Neutrophil (primary cell): Measurements from ENCODE around the gene RPL37A.

Experiments
- H3K27ac ChIP-seq: fragments of 200-600 bp; sonication (generic); 2 replicates; pipeline ENCODE4 v1.5.1; 2016; ENCODE audit warnings: mild to moderate bottlenecking, moderate library complexity
- H3K27me3 ChIP-seq: fragments of 200-600 bp; sonication (generic); 2 replicates; pipeline ENCODE4 v1.6.0; 2016; ENCODE audit warnings: mild to moderate bottlenecking
- H3K36me3 ChIP-seq: fragments of 200-600 bp; sonication (generic); 2 replicates; pipeline ENCODE4 v1.5.1; 2017
- H3K4me1 ChIP-seq, 2 experiments: fragments of 200-600 bp in 1 of 2; sonication (generic) in 1 of 2; 1 replicate in 1 of 2; 2 replicates in 1 of 2; pipeline versions ENCODE4 v1.5.1 to v1.6.1; 2013 to 2016; ENCODE audit warnings: low read depth in 1 of 2, low read length in 1 of 2, mild to moderate bottlenecking in 1 of 2, moderate library complexity in 1 of 2; ENCODE audit not compliant: control insufficient read depth in 1 of 2, insufficient read depth in 1 of 2
- H3K4me3 ChIP-seq, 2 experiments: fragments of 200-600 bp in 1 of 2; sonication (generic) in 1 of 2; 1 replicate in 1 of 2; 2 replicates in 1 of 2; pipeline ENCODE4 v1.5.1; 2013 to 2016; ENCODE audit warnings: low read depth in 1 of 2, low read length in 1 of 2, mild to moderate bottlenecking in 1 of 2, moderate library complexity in 1 of 2
- H3K9me3 ChIP-seq: fragments of 200-600 bp; sonication (generic); 2 replicates; pipeline ENCODE4 v1.5.1; 2016
- CTCF ChIP-seq: fragments of 200-600 bp; sonication (generic); IDR thresholded peaks from 2 replicates; pipeline ENCODE4 v1.5.1; 2016; ENCODE audit warnings: antibody characterized with exemption

RPL37A gene

DNA sequence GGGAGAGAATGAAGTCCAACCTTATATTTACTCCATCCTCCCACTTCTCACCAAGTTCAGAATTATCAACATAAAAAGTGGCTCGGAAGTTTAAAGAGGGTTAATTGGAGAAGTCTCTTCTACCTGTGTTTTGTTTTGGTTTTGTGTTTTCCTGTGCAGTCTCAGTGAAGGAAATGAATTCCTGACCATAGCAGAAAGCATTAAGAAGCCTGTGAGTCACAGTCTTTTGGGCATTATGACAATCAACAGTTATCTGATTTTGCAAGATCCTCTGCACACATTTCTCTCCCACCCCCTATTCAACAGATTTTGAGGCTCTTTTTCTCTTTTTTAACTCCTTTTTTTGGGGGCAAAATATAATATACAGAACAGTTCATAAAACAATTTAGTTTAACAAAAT, 8.6 kb upstream of the RPL37A start:
- H3K27ac ChIP-seq, result no peak overlapping the region
- H3K27me3 ChIP-seq, result no peaks in the 10 kb centered on the region
- peaks cover 20 to 25% of the 10 kb centered on the region in 2 experiments for H3K4me1 ChIP-seq
- H3K9me3 ChIP-seq, result no peaks in the 10 kb centered on the region
- H3K36me3 ChIP-seq, result no peaks in the 10 kb centered on the region
- no peak overlapping the region for H3K4me3 ChIP-seq
- no peak for TF ChIP-seq CTCF

- no peaks in the 10 kb centered on the region for H3K9me3 ChIP-seq
- H3K4me3 ChIP-seq, result no peak overlapping the region
- H3K27me3 ChIP-seq, result no peaks in the 10 kb centered on the region
- TF ChIP-seq CTCF, result no peak
- peaks cover 3 to 7% of the 10 kb centered on the region in 2 experiments for H3K4me1 ChIP-seq
- H3K27ac ChIP-seq, result no peak overlapping the region
- no peaks in the 10 kb centered on the region for H3K36me3 ChIP-seq
These were observed 6.6 kb upstream of the RPL37A start for GRCh38 chr2:216491793-216492596.

GRCh38 chr2:216492597-216493333, 5.9 kb upstream of the RPL37A start:
- Histone ChIP-seq H3K27ac (no peak overlapping the region), H3K4me3 (no peak overlapping the region), H3K9me3 (no peaks in the 10 kb centered on the region), H3K27me3 (no peaks in the 10 kb centered on the region), H3K36me3 (no peaks in the 10 kb centered on the region), H3K4me1 (peaks cover 5 to 6% of the 10 kb centered on the region in 2 experiments)
- TF ChIP-seq CTCF, result no peak

GRCh38 chr2:216493334-216493685, 5.3 kb upstream of the RPL37A start:
- TF ChIP-seq CTCF, result no peak
- Histone ChIP-seq H3K4me1 (peaks cover 10 to 12% of the 10 kb centered on the region in 2 experiments), H3K4me3 (no peak overlapping the region), H3K9me3 (no peaks in the 10 kb centered on the region), H3K27me3 (no peaks in the 10 kb centered on the region), H3K36me3 (no peaks in the 10 kb centered on the region), H3K27ac (no peak overlapping the region)

- Histone ChIP-seq H3K27ac (no peak overlapping the region), H3K36me3 (peaks cover 8% of the 10 kb centered on the region), H3K27me3 (no peaks in the 10 kb centered on the region), H3K9me3 (no peaks in the 10 kb centered on the region), H3K4me1 (peaks cover 25 to 30% of the 10 kb centered on the region in 2 experiments), H3K4me3 (no peak overlapping the region)
- no peak for TF ChIP-seq CTCF
These were observed 3.0 kb upstream of the RPL37A start for GRCh38 chr2:216495656-216496055.
